GM19025 (cell line): ENCODE data around the gene KLHDC7B.

ENCODE experiments used
- ATAC-seq: cut with Tn5 transposase; IDR thresholded peaks from one replicate; pipeline ENCODE4 v1.9.1; 2021; ENCODE audit warnings: mild to moderate bottlenecking, low read depth, moderate library complexity; ENCODE audit not compliant: unreplicated experiment

Gene KLHDC7B

GRCh38 chr22:50569896-50570535 lies 24.3 kb downstream of the KLHDC7B start:
- no peak for ATAC-seq

- no peak for ATAC-seq
These were observed 25.2 kb downstream of the KLHDC7B start for GRCh38 chr22:50570861-50571260.

- ATAC-seq = no peak
These were observed 25.8 kb downstream of the KLHDC7B start for GRCh38 chr22:50571264-50572175.

- ATAC-seq = no peak
These were observed 27.3 kb downstream of the KLHDC7B start for GRCh38 chr22:50572965-50573364.

GRCh38 chr22:50573491-50574382 lies 28.0 kb downstream of the KLHDC7B start:
- no peak for ATAC-seq

DNA sequence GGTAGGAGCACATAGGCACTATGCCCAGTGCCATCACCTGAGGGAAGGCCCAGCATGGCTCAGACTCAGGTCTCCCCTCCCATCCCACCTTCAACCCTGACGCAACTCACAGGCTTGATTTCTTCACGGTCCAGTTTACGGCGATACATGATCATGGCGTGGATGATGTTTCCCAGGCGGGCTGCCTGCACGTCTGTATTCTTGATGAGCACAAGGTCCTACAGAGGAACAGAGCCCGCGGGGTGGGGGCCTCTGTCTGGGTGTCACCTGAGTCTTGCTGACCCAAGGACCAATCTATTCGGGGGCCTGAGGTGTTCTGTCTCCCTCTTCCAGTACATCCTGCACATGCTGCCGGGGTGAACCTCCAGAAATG lies 28.7 kb downstream of the KLHDC7B start:
- no peak for ATAC-seq

- ATAC-seq = no peak
These were observed 29.8 kb downstream of the KLHDC7B start for GRCh38 chr22:50575426-50575941.

GRCh38 chr22:50576070-50576469 lies 30.4 kb downstream of the KLHDC7B start:
- no peak for ATAC-seq

DNA sequence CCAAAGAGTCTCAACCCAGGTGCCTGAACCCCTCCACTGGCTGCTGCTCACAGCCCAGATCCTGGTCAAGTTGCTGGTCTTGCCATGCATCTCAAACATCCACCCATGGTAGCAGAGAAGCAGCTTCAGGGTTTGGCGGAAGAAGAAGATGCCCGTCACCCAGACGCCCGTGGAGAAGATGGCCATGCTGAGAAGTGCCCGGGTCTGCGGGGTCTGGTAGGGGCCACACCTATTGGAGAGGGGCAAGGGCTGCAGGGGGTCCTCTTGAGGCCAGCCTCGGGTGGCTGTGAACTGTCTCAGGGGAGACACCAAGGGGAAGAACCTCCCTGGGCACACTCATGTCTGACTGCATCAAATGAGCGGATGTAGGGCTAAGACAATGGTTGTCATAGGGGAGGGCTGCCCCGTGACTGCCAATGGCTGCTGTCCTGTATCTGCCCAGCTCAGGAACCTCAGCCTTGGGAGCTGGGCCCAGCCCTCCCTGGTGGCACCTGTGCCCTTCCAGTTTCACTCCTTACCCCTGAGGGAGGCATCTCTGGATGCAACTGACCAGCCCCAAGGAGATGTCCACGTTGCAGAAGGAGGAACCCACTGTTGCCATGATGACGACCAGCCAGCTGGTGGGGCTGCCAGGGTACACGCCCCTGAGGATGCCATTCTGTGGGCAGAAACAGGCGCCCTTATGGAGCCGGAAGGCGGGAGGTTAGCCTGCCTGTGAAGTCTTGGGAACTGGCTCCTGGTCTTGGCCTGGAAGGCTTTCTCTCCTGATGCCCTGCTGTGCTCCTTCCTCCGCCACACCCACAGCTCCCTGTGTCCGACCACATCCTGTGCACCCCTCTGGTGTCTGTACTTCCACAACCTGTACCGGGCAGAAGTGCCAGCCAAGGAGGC lies 31.4 kb downstream of the KLHDC7B start:
- ATAC-seq = no peak

DNA sequence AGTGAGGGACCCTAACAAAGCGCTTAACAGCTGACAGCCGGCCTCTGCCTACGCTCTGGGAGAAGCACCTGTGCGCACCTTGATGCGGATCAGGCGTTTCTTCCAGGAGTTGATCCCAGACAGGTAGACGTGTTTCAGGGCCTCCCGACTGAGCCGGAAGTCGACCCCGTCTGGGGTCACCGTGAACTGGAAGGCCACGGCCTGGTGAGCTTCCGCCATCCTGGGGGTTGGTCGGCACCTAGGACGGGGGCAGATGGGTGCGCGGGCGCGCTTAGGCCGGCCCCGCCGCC lies 31.9 kb downstream of the KLHDC7B start:
- no peak for ATAC-seq

GRCh38 chr22:50577987-50578775 lies 32.5 kb downstream of the KLHDC7B start, which contains the start of gene CPT1B:
Gene CPT1B, minus strand, starts transcription at chr22:50578427. Its CDS starts 512 bp downstream, at chr22:50577915.
- no peak for ATAC-seq

DNA sequence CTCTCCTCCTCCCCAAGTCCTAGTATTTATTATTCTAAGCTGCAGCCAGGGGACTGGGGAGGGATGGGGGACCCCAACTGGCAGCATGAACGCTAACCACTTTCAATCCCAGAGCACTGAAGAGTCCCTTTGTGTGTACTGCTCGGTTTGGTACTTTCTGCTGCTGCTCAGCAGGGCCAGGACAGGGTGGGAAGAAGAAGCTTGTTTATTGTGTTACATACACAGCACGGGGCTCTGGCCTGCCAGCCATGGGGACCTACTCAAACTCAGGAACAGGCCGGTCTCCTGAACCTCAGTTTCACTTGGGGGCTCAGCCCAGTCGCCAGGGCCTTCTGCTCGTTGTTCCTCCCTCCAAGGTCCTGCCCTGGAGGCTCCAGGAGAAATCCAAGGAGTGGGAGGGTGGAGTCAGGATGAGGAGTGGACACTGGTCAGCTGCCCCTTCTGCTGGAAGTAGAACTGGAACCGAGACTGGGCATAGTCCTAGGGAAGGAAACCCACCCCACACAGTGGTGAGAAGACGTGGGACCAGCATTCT lies 33.1 kb downstream of the KLHDC7B start:
- ATAC-seq = no peak

DNA sequence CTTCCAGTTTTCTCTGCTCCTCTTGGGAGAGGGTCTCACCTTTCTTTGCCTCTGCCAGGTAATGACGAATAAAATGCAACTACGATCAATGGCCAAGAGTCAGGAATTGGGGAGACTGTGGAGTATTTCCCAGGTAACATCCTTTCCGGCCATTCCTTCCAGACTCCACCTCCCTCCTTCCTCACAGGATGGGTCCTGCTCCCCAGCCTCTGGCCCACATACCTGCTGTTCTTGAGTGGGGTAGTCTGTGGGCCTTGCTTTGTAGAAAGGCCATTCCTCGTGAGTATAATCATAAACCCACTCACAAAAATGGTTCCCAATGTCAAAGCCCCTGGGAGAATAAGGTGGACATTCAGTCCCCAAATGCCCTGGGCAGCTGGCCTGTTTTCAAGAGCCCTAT lies 34.1 kb downstream of the KLHDC7B start:
- no peak for ATAC-seq

DNA sequence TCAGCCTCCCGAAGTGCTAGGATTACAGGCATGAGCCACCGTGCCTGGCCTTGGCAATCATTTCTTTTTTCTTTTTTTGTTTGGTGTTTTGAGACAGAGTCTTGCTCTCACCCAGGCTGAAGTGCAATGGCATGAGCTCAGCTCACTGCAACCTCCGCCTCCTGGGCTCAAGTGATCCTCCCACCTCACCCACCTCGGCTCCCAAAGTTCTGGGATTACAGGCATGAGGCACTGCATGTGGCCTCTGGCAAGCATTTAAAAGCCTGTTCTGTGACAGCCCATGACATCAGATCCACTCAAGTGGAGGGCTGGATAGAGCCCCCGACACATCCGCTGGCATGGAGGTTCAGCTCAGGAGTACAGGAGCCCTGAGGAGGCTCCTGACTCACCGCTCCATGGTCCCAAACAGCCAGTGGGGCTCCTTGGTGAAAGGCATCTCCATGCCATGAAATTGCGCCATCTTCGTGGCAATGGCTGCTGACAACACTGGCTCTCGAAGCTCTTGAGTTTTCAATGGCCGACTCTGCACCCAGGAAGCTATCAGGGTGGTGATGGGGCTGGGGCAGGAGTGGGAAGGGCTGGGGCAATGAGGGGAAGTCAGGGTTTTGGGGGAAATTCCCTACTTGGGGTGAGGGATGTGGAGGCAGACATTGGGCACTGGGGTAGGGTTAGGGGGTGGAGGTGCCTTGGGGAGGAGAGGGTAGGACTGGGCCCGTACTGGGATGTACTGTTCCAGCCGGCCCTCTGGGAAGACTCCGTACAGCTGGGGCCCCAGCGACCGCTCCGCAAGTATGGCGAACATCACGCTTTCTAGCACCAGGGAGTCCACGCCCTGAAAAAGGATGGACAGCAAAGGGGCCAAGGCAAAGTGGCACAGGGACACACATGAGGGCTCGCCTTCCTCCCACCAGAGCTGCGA lies 35.6 kb downstream of the KLHDC7B start:
- ATAC-seq = no peak

DNA sequence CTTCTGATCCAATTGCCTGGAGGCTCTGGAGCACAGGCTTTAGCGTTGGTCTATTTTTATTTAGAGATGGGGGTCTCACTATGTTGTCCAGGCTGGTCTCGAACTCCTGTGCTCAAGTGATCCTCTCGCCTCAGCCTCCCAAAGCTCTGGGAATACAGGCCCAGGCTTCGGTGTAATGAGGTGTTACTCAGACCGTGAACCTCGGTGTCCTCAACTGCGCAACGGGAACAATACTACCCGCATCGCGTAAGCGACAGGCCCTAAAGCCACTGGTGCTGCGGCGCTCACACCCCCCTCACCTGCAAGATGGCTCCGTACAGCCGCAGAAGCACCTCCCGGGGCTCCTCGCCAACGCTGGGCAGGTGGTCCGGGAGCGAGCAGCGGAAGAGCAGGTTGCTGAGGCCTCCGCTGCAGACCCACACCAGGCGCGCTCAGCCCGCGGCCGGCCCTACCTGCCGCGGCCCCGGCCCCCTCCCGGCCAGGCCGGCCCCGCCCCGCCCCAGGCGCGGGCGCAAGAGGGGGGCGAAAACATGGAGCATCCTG lies 36.3 kb downstream of the KLHDC7B start:
- ATAC-seq = no peak

GRCh38 chr22:50582493-50583293 lies 37.0 kb downstream of the KLHDC7B start, which contains the start of gene CHKB:
Gene CHKB, minus strand, starts transcription at chr22:50582849. Its CDS starts 68 bp downstream, at chr22:50582781.
- peak; percentile 88 for ATAC-seq
